IMR-90 (cell line): ENCODE measurements around the gene DISC1. TPM values are rescaled to one million over a fixed set of nuclear protein-coding genes. Genes with fewer than 3 reads are reported as not detected.

Source experiments
- ATAC-seq: fragments of 200-7000 bp; cut with Tn5 transposase; 2 replicates; pipeline ENCODE4 v1.9.1; 2020; ENCODE audit warnings: low read depth, mild to moderate bottlenecking, moderate library complexity
- BruUV-seq: library from RNA; stranded (reverse); fragments of 400-500 nt; replicated peaks from 2 replicates; lab custom pipeline; 2021; lab: Mats Ljungman, UMichigan
- CTCF ChIA-PET: fragments of 300-600 bp; formaldehyde crosslinking; extraction: SDS; loops from one replicate; lab custom pipeline; 2021; ENCODE audit warnings: antibody characterized with exemption; lab: Yijun Ruan, JAX
- POLR2A ChIA-PET: fragments of 300-600 bp; sonication (Branson Sonifier 250); formaldehyde crosslinking; loops from one replicate; lab custom pipeline; 2022; ENCODE audit warnings: antibody characterized with exemption; ENCODE audit not compliant: unreplicated experiment; lab: Charles Lee
- DNase-seq: peaks from one replicate; pipeline ENCODE4 v3.0.0; 2013
- H2AFZ ChIP-seq: replicated peaks from 2 replicates; pipeline ENCODE3; 2013; ENCODE audit warnings: low read length, mild to moderate bottlenecking; ENCODE audit not compliant: poor library complexity
- H2AK5ac ChIP-seq: 2 replicates; pipeline ENCODE4 v1.6.1; 2013; ENCODE audit warnings: low read depth, low read length, inconsistent platforms
- H2AK9ac ChIP-seq: replicated peaks from 2 replicates; pipeline ENCODE3; 2013; ENCODE audit warnings: mild to moderate bottlenecking, low read depth, low read length, moderate library complexity; ENCODE audit not compliant: poor library complexity
- H2BK120ac ChIP-seq: 2 replicates; pipeline ENCODE4 v1.6.1; 2013; ENCODE audit warnings: low read depth, low read length, inconsistent platforms
- H2BK15ac ChIP-seq: 3 replicates; pipeline ENCODE4 v1.6.1; 2013; ENCODE audit warnings: low read depth, low read length, inconsistent platforms
- H2BK20ac ChIP-seq: 2 replicates; pipeline ENCODE4 v1.6.1; 2013; ENCODE audit warnings: low read depth, mild to moderate bottlenecking, inconsistent platforms, low read length, moderate library complexity
- H2BK5ac ChIP-seq: 2 replicates; pipeline ENCODE4 v1.6.1; 2013; ENCODE audit warnings: mild to moderate bottlenecking, low read depth, low read length, inconsistent platforms; ENCODE audit not compliant: poor library complexity, severe bottlenecking
- H3K14ac ChIP-seq: replicated peaks from 2 replicates; pipeline ENCODE4 v1.6.1; 2013; ENCODE audit warnings: low read depth, low read length, inconsistent platforms
- H3K18ac ChIP-seq: 2 replicates; pipeline ENCODE4 v1.6.1; 2013; ENCODE audit warnings: low read depth, low read length, control low read depth
- H3K23ac ChIP-seq: 2 replicates; pipeline ENCODE4 v1.6.1; 2013; ENCODE audit warnings: low read depth, low read length, inconsistent platforms
- H3K27ac ChIP-seq: 2 replicates; pipeline ENCODE4 v1.5.1; 2013; ENCODE audit warnings: mild to moderate bottlenecking, control low read depth, low read length; ENCODE audit not compliant: insufficient read depth
- H3K27me3 ChIP-seq: 2 replicates; pipeline ENCODE4 v1.6.1; 2013; ENCODE audit warnings: low read length; ENCODE audit not compliant: control insufficient read depth, insufficient read depth
- H3K36me3 ChIP-seq: 2 replicates; pipeline ENCODE4 v1.6.1; 2013; ENCODE audit warnings: low read length, mixed read lengths; ENCODE audit not compliant: control insufficient read depth, insufficient read depth
- H3K4ac ChIP-seq: 2 replicates; pipeline ENCODE4 v1.6.1; 2013; ENCODE audit warnings: low read depth, low read length, inconsistent platforms
- H3K4me1 ChIP-seq: 2 replicates; pipeline ENCODE4 v1.6.1; 2013; ENCODE audit warnings: low read length, mixed read lengths; ENCODE audit not compliant: control insufficient read depth, insufficient read depth
- H3K4me2 ChIP-seq: 2 replicates; pipeline ENCODE4 v1.6.1; 2013; ENCODE audit warnings: low read depth, mild to moderate bottlenecking, control low read depth, low read length, moderate library complexity
- H3K4me3 ChIP-seq: 2 replicates; pipeline ENCODE4 v1.5.1; 2013; ENCODE audit warnings: low read depth, mild to moderate bottlenecking, control low read depth, low read length, moderate library complexity; ENCODE audit not compliant: insufficient read depth
- H3K56ac ChIP-seq: 2 replicates; pipeline ENCODE4 v1.6.1; 2013; ENCODE audit warnings: low read length, inconsistent platforms; ENCODE audit not compliant: insufficient read depth; ENCODE audit errors: extremely low read depth
- H3K79me1 ChIP-seq, 2 experiments: 2 replicates each; pipeline ENCODE4 v1.6.1; 2013; ENCODE audit warnings: low read length in 2 of 2, inconsistent platforms in 1 of 2, low read depth in 1 of 2
- H3K9ac ChIP-seq: 2 replicates; pipeline ENCODE4 v1.6.1; 2013; ENCODE audit warnings: low read depth, low read length, control low read depth
- H3K9me1 ChIP-seq: 2 replicates; pipeline ENCODE4 v1.6.1; 2013; ENCODE audit warnings: low read length, inconsistent platforms; ENCODE audit not compliant: insufficient read depth
- H3K9me3 ChIP-seq: 2 replicates; pipeline ENCODE4 v1.6.1; 2013; ENCODE audit warnings: low read length; ENCODE audit not compliant: control insufficient read depth, insufficient read depth
- H4K20me1 ChIP-seq: 2 replicates; pipeline ENCODE4 v1.6.1; 2013; ENCODE audit warnings: low read length, inconsistent platforms; ENCODE audit not compliant: insufficient read depth
- H4K5ac ChIP-seq: 2 replicates; pipeline ENCODE4 v1.6.1; 2013; ENCODE audit warnings: mild to moderate bottlenecking, low read depth, low read length, control low read depth
- H4K8ac ChIP-seq, 2 experiments: 2 replicates each; pipeline ENCODE4 v1.6.1; 2013; ENCODE audit warnings: low read depth in 2 of 2, low read length in 2 of 2, control low read depth in 1 of 2, inconsistent platforms in 1 of 2
- H4K91ac ChIP-seq: 2 replicates; pipeline ENCODE4 v1.6.1; 2013; ENCODE audit warnings: low read depth, low read length, inconsistent platforms; ENCODE audit not compliant: insufficient read depth
- BHLHE40 ChIP-seq: fragments of 150-350 bp; IDR thresholded peaks from 2 replicates; pipeline ENCODE4 v1.6.1; 2016; ENCODE audit warnings: mild to moderate bottlenecking, low read depth, low read length
- CEBPB ChIP-seq: IDR thresholded peaks from 2 replicates; pipeline ENCODE4 v1.6.1; 2012; ENCODE audit warnings: low read depth, low read length, improper control_type of control experiment
- CHD1 ChIP-seq: IDR thresholded peaks from 2 replicates; pipeline ENCODE4 v1.6.1; 2012; ENCODE audit warnings: low read depth, low read length, improper control_type of control experiment
- CTCF ChIP-seq: conservative IDR thresholded peaks from 2 replicates; pipeline ENCODE4 v1.5.1; 2012; ENCODE audit warnings: mild to moderate bottlenecking, low read depth, low read length, improper control_type of control experiment
- FOS ChIP-seq: fragments of 150-350 bp; IDR thresholded peaks from 2 replicates; pipeline ENCODE4 v1.6.1; 2016; ENCODE audit warnings: low read depth, low read length
- MAFK ChIP-seq: IDR thresholded peaks from 2 replicates; pipeline ENCODE4 v1.6.1; 2012; ENCODE audit warnings: low read depth, low read length, improper control_type of control experiment
- MAZ ChIP-seq: IDR thresholded peaks from 2 replicates; pipeline ENCODE4 v1.6.1; 2012; ENCODE audit warnings: low read depth, mild to moderate bottlenecking, low read length, improper control_type of control experiment, moderate library complexity, borderline replicate concordance
- MXI1 ChIP-seq: IDR thresholded peaks from 2 replicates; pipeline ENCODE4 v1.6.1; 2012; ENCODE audit warnings: low read depth, mild to moderate bottlenecking, low read length, moderate library complexity, borderline replicate concordance
- NFE2L2 ChIP-seq: fragments of 150-350 bp; IDR thresholded peaks from 2 replicates; pipeline ENCODE4 v1.6.1; 2016; ENCODE audit warnings: low read depth, mild to moderate bottlenecking, low read length
- POLR2A ChIP-seq: IDR thresholded peaks from 2 replicates; pipeline ENCODE4 v1.6.1; 2012; ENCODE audit warnings: mild to moderate bottlenecking, low read depth, low read length
- RAD21 ChIP-seq: IDR thresholded peaks from 2 replicates; pipeline ENCODE4 v1.6.1; 2012; ENCODE audit warnings: low read length, improper control_type of control experiment
- RCOR1 ChIP-seq: IDR thresholded peaks from 2 replicates; pipeline ENCODE4 v1.6.1; 2012; ENCODE audit warnings: mild to moderate bottlenecking, low read length, improper control_type of control experiment; ENCODE audit not compliant: insufficient replicate concordance
- RFX5 ChIP-seq: IDR thresholded peaks from 2 replicates; pipeline ENCODE4 v1.8.0; 2012; ENCODE audit warnings: low read depth, mild to moderate bottlenecking, low read length, moderate library complexity
- SMC3 ChIP-seq: fragments of 150-350 bp; IDR thresholded peaks from 2 replicates; pipeline ENCODE4 v1.6.1; 2016; ENCODE audit warnings: low read depth, mild to moderate bottlenecking, antibody characterized with exemption, low read length, moderate library complexity
- USF2 ChIP-seq: fragments of 150-350 bp; IDR thresholded peaks from 2 replicates; pipeline ENCODE4 v1.6.1; 2017; ENCODE audit warnings: mild to moderate bottlenecking, antibody characterized with exemption, low read length, low read depth
- WGBS, 2 experiments: methylation state at CpG; one replicate each; pipeline versions ENCODE4 v1.1.5 to v1.1.7; 2013; ENCODE audit warnings: missing lambda C conversion rate in 2 of 2; ENCODE audit not compliant: insufficient read length in 1 of 2; ENCODE audit errors: extremely low coverage in 2 of 2; 5-methylcytosine and 5-hydroxymethylcytosine counted together
- dilution Hi-C: fragments of 300-500 bp; cut with HindIII; formaldehyde crosslinking; loops from one replicate; pipeline ENCODE4 v1.14.3; 2018; ENCODE audit warnings: low sequenced_read_pairs; ENCODE audit not compliant: unreplicated experiment
- in situ Hi-C: fragments of 300-500 bp; cut with MboI; formaldehyde crosslinking; loops from 3 replicates; pipeline ENCODE4 v1.14.3; 2019; ENCODE audit warnings: low sequenced_read_pairs, inconsistent platforms, mixed read lengths
- intact Hi-C: fragments of 100-400 bp; cut with micrococcal nuclease; formaldehyde crosslinking; loops from 2 replicates; pipeline ENCODE4 v1.10.0; 2022
- polyA plus RNA-seq, 3 experiments: library from polyadenylated mRNA; depleted of rRNA; stranded (reverse); fragments of >200 nt; gene quantifications; 2 replicates each; pipeline ENCODE4 v1.2.3, GENCODE V29; 2012; ENCODE audit warnings: low replicate concordance in 1 of 3
- total RNA-seq: library from RNA; depleted of rRNA; stranded (reverse); fragments of >200 nt; gene quantifications from 2 replicates; pipeline ENCODE4 v1.2.3, GENCODE V29; 2012
- TF ChIP-seq, protein P1 (sequence below): fragments of 150-350 bp; IDR thresholded peaks from 2 replicates; pipeline ENCODE4 v1.6.1; 2016; ENCODE audit warnings: low read depth, mild to moderate bottlenecking, low read length, moderate library complexity, borderline replicate concordance

The DISC1 gene
- total and polyA plus RNA-seq, 2 of the 4 experiments (the other 2 are of a cell fraction): 2.2 to 7.0 TPM

GRCh38 chr1:231750296-231750695 lies 123.7 kb downstream of the DISC1 start:
- H3K9me3 ChIP-seq: peaks cover 3% of the 10 kb centered on the region; the same call in 1 of the 2 replicates
- H3K18ac ChIP-seq: no peak overlapping the region
- no peak for DNase-seq
- no peak overlapping the region for H4K5ac ChIP-seq
- H2AK9ac ChIP-seq: no peak overlapping the region
- no peak overlapping the region for H3K4ac ChIP-seq
- ATAC-seq: no peak
- no peak overlapping the region for H3K23ac ChIP-seq
- H3K4me1 ChIP-seq: no peaks in the 10 kb centered on the region; the same call in 1 of the 2 replicates
- POLR2A ChIA-PET: no interaction called here
- dilution Hi-C loops: no loop called here
- no peak overlapping the region for H2AK5ac ChIP-seq
- WGBS, 2 experiments: no CpG with 5 or more reads among the region's 2 CpGs
- H2BK120ac ChIP-seq: no peak overlapping the region
- H3K36me3 ChIP-seq: peaks cover 9% of the 10 kb centered on the region
- no peaks in the 10 kb centered on the region for H3K9me1 ChIP-seq
- intact Hi-C loops: loop anchor here (10.0 kb wide), 1 partner anchor 185 kb away; no protein-coding TSS in a partner anchor
- CTCF ChIA-PET: no interaction called here
- H3K27ac ChIP-seq: no peak overlapping the region
- H3K79me1 ChIP-seq: 0 out of 4 replicates have a peak, but pooled peaks cover 0 to 4% of the 10 kb centered on the region in 2 experiments
- no peak overlapping the region for H4K8ac ChIP-seq
- no peaks in the 10 kb centered on the region for H3K27me3 ChIP-seq
- H2BK15ac ChIP-seq: no peak overlapping the region
- H3K4me3 ChIP-seq: no peak overlapping the region
- H3K56ac ChIP-seq: no peak overlapping the region
- no peak overlapping the region for H3K4me2 ChIP-seq
- H2BK5ac ChIP-seq: no peak overlapping the region
- H3K9ac ChIP-seq: no peak overlapping the region
- no peak overlapping the region for H4K91ac ChIP-seq
- H2AFZ ChIP-seq: no peak overlapping the region
- no peak overlapping the region for H2BK20ac ChIP-seq
- in situ Hi-C loops: no loop called here
- no peak overlapping the region for H3K14ac ChIP-seq
- no peaks in the 10 kb centered on the region for H4K20me1 ChIP-seq
- TF ChIP-seq USF2 (no peak), CTCF (no peak), RCOR1 (no peak), MXI1 (no peak), POLR2A (no peak), SMC3 (no peak), MAFK (no peak), CEBPB (no peak), RFX5 (no peak), CHD1 (no peak), NFE2L2 (no peak), RAD21 (no peak), MAZ (no peak), BHLHE40 (no peak), FOS (no peak)
- TF ChIP-seq, protein P1, sequence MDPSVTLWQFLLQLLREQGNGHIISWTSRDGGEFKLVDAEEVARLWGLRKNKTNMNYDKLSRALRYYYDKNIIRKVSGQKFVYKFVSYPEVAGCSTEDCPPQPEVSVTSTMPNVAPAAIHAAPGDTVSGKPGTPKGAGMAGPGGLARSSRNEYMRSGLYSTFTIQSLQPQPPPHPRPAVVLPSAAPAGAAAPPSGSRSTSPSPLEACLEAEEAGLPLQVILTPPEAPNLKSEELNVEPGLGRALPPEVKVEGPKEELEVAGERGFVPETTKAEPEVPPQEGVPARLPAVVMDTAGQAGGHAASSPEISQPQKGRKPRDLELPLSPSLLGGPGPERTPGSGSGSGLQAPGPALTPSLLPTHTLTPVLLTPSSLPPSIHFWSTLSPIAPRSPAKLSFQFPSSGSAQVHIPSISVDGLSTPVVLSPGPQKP: no peak
- BruUV-seq: no TSS peak
